GM13976 (cell line): ENCODE results near the gene MEX3A.
"Not testable (repeated sequence)": the region's sequence is repeated elsewhere in the genome, so short reads cannot be mapped to it uniquely, and the experiment has no call there.

Experiments
- DNase-seq: peaks from one replicate; pipeline ENCODE4 v3.0.0; 2012; ENCODE audit warnings: low spot score
- in situ Hi-C: fragments of 300-500 bp; cut with MboI; formaldehyde crosslinking; loops from one replicate; pipeline ENCODE4 v1.12.0; 2022; ENCODE audit warnings: low sequenced_read_pairs, mixed read lengths, inconsistent platforms; ENCODE audit not compliant: unreplicated experiment
- TF ChIP-seq, protein P1 (sequence below): IDR thresholded peaks from 2 replicates; pipeline ENCODE4 v1.5.1; 2012; ENCODE audit warnings: borderline replicate concordance, mild to moderate bottlenecking; ENCODE audit not compliant: insufficient read depth; ENCODE audit errors: extremely low read depth, missing control alignments, control extremely low read depth

The MEX3A gene

DNA sequence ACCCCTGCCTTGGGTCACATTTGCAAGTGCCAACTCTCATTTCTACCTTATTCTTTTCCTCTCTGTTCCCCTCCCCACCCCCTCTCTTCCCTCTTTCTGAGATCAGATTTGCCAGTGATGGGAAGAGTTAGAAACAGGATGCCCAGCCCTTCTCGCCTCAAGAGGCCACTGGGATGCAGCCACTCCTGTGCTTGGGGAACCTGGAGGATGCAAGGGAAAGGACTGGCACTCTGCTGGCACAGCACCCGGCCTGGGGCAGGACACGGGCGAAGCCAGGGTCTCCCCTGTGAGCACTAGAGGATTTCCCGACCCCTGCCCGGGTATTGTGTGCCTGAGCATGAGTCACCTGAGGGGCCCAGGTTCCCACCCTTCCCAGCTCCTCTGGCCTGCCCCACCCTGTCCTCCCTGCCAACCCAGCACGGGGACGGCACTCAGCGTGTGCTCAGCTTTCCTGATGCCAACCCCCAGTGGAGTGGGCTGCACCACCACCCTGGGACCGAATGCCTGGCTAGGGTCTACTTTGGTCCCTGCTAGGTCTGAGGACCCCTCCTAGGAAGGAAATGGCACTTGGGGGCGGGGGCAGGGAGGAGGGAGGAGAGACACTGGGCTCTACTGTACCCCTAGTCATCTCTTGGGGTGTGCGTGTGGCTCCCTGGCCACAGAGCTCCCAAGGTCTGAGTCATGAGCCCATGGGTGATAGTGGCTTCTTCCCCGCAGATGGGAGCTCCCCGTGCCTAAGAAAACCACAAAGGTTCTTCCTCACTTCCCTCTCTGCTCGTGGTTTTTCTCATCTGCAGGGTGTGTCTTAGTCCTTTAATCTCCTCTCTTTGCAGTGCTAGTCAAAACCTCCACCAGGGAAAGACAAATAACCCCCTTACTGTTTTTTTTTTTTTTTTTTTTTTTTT lies 44.6 kb upstream of the MEX3A start:
- TF ChIP-seq, protein P1, sequence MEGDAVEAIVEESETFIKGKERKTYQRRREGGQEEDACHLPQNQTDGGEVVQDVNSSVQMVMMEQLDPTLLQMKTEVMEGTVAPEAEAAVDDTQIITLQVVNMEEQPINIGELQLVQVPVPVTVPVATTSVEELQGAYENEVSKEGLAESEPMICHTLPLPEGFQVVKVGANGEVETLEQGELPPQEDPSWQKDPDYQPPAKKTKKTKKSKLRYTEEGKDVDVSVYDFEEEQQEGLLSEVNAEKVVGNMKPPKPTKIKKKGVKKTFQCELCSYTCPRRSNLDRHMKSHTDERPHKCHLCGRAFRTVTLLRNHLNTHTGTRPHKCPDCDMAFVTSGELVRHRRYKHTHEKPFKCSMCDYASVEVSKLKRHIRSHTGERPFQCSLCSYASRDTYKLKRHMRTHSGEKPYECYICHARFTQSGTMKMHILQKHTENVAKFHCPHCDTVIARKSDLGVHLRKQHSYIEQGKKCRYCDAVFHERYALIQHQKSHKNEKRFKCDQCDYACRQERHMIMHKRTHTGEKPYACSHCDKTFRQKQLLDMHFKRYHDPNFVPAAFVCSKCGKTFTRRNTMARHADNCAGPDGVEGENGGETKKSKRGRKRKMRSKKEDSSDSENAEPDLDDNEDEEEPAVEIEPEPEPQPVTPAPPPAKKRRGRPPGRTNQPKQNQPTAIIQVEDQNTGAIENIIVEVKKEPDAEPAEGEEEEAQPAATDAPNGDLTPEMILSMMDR: no peak
- DNase-seq: no peak
- in situ Hi-C loops: no loop called here

DNA sequence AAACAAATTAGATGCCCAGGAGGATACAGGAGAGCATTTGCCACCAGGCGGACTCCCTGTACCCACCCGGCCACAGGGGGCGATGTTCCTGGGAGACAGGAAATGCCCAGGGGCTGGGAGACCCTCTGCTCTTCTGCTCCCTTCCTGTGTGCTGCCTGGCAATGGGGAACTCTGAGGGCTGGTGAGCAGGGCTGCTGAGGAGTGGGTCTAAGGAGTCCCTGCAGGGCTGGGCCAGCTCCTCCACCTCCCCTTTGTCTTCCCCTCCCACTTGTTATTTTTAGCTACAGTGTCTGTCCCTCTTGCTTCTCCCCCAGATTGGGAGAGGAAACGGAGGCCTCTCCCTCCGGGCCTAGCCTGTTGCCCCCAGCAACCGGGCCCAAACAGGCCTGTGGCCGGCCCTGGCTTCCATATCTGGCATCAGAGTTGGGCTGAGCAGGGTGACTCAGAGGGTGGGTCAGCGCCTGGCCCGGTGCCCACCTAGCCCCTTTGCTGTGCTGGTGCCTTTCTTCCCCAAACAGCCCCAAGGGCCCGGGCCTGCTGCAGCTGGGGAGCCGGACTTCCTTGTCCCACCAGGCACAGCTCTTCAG lies 43.9 kb upstream of the MEX3A start:
- TF ChIP-seq, protein P1: no peak
- DNase-seq: no peak
- in situ Hi-C loops: no loop called here

DNA sequence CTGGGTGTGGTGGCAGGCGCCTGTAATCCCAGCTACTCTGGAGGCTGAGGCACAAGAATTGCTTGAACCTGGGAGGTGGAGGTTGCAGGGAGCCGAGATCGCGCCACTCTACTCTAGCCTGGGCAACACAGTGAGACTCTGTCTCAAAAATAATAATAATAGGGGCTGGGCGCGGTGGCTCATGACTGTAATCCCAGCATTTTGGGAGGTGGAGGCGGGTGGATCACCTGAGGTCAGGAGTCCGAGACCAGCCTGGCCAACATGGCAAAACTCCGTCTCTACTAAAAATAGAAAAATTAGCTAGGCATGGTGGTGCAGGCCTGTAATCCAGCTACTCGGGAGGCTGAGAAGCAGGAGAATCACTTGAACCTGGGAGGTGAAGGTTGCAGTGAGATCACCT lies 43.3 kb upstream of the MEX3A start:
- DNase-seq, in situ Hi-C loops: not testable (repeated sequence)

DNA sequence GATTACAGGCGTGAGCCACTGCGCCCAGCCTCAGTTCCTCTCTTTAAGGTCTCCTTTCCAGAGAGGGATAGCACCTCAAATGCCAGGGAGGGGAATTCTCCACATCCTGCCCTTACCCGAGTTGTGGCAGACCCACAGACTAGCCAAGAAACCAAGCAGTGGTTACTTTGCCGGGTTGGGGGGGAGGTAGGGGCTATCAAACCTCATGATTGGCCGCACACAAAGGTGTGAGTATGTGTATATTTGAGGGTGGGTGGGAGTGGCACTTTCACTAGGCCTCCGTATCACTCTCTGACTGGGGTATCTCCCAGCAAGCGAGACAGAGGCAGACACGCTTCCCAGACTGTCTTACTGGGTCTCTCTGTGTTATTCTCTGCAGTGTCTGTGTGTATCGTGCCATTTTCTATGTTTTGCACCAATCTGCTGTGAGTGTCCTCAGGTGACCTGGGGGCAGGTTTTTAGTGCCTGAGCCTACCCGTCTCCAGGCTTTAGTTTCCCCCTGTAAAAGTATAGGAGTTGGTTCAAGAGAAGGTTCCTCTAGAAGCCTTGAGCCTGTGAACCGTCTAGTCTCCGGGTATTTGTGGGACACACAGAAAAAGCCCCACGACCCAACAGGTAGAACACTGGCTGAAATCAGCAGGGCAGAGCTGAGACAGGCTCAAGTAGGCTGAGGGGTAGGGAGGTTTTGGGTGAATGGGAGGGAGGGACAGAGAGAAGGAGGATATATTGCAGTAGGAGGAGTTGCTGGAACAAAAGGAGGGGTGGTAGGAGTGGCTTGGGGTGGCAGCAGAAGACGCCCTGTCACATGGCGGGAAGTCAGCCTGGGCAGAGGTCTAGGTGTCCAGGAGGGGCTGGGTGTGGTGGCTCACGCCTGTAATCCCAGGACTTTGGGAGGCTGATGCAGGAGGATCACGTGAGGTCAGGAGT lies 42.6 kb upstream of the MEX3A start:
- in situ Hi-C loops: no loop called here
- TF ChIP-seq, protein P1: no peak
- no peak for DNase-seq

DNA sequence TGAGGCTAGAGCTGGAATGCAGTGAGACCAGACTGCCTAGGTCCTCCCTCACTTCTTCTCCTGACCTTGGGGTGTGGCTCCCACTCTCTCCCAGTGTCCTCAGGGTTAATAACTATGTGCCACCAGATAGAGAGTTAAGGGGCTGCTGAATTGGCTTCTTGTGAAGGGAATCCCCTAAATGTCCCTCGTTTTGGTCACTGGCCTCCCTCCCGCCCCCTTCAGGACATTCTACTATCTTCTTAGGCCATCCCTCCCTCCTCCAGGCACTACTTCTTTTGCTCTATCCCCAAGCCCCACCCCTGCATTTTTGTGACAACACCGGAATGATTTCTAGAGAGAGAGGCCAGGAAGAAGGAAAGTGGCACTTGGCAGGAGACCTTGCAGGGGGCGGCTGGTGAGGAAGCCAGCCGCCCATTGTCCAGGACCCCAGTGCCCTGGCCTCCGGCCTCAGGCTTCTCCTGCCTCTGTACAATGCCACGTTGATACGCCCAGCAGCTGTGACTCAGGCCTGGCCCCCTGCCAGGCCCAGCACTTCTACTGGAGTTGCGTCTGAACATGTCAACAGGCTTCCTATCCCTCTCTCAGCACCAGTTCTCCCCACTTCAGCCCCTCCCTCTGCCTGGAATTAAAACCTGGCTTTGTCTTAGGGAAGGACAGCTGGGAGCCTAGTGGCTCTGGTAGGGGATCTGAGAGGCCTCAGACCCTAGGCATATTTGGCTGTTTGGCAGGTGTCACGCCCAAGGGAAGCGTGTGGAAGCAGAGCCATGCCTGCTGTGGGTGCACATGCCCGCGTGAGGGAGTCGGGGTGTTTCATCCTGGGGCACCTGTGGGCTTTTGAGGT lies 41.3 kb upstream of the MEX3A start:
- no peak for DNase-seq
- in situ Hi-C loops: no loop called here
- TF ChIP-seq, protein P1: no peak

DNA sequence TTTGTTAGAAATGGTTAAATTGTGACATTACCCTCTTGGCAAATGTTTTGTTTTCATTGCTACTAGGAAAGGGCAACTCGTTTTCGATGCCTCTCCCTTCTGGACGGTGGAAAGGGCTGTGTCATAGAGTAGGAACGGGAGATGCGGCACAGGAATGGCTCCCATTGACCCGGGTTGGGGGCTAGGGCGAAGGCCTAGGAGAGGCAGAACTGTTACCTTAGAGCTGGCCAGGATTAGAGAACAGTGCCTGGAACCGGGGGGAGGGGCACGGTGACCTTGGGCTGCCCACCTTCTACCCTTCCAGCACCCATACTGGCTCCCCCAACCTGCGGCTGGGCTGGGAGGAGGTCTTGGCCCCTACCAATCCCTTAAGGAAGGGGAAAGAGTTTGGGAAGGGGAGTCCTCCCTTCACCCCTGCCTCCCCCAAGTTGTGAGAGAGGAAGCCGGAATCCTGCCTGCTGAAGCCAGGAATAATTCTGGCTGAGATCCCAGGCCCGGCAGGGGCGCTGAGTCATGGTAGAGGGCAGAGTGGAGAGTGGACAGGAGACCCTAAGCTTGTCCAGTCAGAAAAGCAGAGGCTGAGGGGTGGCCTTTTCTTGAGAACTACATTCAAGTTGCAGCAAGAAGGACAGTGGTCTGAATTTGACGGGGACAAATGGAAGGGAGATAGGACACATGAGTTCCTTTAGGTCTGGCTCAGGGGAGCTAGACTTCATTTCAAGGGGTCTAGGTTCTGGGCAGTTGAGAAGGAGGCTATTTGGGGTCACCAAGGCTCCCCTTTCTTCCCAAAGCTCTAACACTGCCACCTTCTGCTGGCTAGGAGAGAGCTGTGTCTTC lies 40.5 kb upstream of the MEX3A start:
- DNase-seq: no peak
- in situ Hi-C loops: no loop called here
- TF ChIP-seq, protein P1: peak; percentile 37
